ENCODE data around the gene CHMP2A.

DNA sequence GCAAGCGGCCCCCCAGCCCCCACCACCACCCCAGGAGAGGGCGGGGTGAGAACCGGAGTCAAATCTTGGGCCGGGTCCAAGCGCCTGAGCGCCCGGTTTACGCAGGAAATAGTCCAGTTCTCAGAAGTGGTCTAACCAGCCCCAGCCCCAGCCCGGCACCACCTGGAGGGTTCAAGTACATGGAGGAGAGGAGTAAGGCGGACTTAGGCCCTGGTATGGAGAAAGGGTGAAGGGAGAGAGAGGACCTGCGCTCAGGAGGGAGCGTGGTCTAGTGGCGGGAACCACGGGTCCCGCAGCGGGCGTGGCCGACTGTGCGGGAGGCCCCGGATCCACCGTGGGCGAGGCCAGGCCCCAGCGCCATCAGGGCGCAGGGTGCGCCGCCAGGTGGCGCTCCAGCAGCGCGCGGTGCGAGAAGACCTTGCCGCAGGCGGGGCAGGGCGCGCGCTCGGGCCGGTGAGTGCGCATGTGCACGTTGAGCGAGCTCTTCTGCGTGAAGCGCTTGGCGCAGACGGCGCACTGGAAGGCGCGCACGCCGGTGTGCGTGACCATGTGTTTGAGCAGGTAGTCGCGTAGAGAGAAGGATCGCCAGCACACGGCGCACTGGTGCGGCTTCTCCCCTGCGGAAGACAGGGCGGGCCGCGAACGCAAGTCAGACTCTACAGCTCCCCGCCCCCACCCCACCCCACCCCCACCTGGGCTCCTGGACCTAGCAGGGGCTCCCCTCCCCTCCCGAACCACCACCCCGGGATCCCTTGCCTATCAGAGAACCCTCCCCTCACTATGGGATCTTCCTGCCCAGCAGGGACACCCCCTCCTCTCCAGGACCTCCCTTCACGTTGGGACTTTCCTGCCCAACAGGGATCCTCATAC lies 41.0 kb downstream of the CHMP2A start:
- TF ChIP-seq, protein P1, sequence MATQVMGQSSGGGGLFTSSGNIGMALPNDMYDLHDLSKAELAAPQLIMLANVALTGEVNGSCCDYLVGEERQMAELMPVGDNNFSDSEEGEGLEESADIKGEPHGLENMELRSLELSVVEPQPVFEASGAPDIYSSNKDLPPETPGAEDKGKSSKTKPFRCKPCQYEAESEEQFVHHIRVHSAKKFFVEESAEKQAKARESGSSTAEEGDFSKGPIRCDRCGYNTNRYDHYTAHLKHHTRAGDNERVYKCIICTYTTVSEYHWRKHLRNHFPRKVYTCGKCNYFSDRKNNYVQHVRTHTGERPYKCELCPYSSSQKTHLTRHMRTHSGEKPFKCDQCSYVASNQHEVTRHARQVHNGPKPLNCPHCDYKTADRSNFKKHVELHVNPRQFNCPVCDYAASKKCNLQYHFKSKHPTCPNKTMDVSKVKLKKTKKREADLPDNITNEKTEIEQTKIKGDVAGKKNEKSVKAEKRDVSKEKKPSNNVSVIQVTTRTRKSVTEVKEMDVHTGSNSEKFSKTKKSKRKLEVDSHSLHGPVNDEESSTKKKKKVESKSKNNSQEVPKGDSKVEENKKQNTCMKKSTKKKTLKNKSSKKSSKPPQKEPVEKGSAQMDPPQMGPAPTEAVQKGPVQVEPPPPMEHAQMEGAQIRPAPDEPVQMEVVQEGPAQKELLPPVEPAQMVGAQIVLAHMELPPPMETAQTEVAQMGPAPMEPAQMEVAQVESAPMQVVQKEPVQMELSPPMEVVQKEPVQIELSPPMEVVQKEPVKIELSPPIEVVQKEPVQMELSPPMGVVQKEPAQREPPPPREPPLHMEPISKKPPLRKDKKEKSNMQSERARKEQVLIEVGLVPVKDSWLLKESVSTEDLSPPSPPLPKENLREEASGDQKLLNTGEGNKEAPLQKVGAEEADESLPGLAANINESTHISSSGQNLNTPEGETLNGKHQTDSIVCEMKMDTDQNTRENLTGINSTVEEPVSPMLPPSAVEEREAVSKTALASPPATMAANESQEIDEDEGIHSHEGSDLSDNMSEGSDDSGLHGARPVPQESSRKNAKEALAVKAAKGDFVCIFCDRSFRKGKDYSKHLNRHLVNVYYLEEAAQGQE (IDR thresholded peaks at IDR 0.05; ENCODE audit: borderline replicate concordance in 1 of 2, low read depth in 1 of 2, low read length in 2 of 2): no peak
- TF ChIP-seq NFE2L2 (IDR thresholded peaks at IDR 0.05; ENCODE audit: low read length) (no peak), SP2 (CRISPR knock-in tag; IDR thresholded peaks at IDR 0.05) (peak; percentile 47)
